Ishikawa (cell line): ENCODE data around the gene PITPNB.

Source experiments
- CEBPB ChIP-seq: IDR thresholded peaks from 2 replicates; pipeline ENCODE4 v1.6.1; 2012
- CREB1 ChIP-seq: IDR thresholded peaks from 2 replicates; pipeline ENCODE4 v1.6.1; 2012; ENCODE audit warnings: low read depth
- EGR1 ChIP-seq: IDR thresholded peaks from 2 replicates; pipeline ENCODE4 v1.6.1; 2012
- EP300 ChIP-seq: IDR thresholded peaks from 2 replicates; pipeline ENCODE4 v1.6.1; 2012; ENCODE audit warnings: borderline replicate concordance
- FOXM1 ChIP-seq: IDR thresholded peaks from 2 replicates; pipeline ENCODE4 v1.6.1; 2012; ENCODE audit warnings: low read depth, borderline replicate concordance
- MAX ChIP-seq: IDR thresholded peaks from 2 replicates; pipeline ENCODE4 v1.6.1; 2012
- NFIC ChIP-seq: IDR thresholded peaks from 2 replicates; pipeline ENCODE4 v1.6.1; 2012
- RAD21 ChIP-seq: IDR thresholded peaks from 2 replicates; pipeline ENCODE4 v1.6.1; 2012; ENCODE audit warnings: low read depth
- REST ChIP-seq: IDR thresholded peaks from 2 replicates; pipeline ENCODE4 v1.6.1; 2012; ENCODE audit warnings: low read depth, mild to moderate bottlenecking
- TAF1 ChIP-seq: IDR thresholded peaks from 2 replicates; pipeline ENCODE4 v1.6.1; 2012; ENCODE audit warnings: low read depth, mild to moderate bottlenecking
- TCF12 ChIP-seq: IDR thresholded peaks from 2 replicates; pipeline ENCODE4 v1.6.1; 2012; ENCODE audit warnings: low read depth
- TEAD4 ChIP-seq: IDR thresholded peaks from 2 replicates; pipeline ENCODE4 v1.6.1; 2012
- USF1 ChIP-seq: IDR thresholded peaks from 2 replicates; pipeline ENCODE4 v1.6.1; 2012
- YY1 ChIP-seq: IDR thresholded peaks from 2 replicates; pipeline ENCODE4 v1.6.1; 2012; ENCODE audit warnings: low read depth
- ZBTB7A ChIP-seq: IDR thresholded peaks from 2 replicates; pipeline ENCODE4 v1.6.1; 2012; ENCODE audit warnings: low read depth

The PITPNB gene

GRCh38 chr22:27844656-27845591, 74.1 kb downstream of the PITPNB start:
- TF ChIP-seq NFIC (no peak), TEAD4 (no peak), YY1 (no peak)

- no peak for TF ChIP-seq CEBPB
- no peak for TF ChIP-seq REST
- no peak for TF ChIP-seq TAF1
- TF ChIP-seq TCF12, result no peak
- TF ChIP-seq NFIC, result no peak
- TF ChIP-seq EGR1, result no peak
- no peak for TF ChIP-seq MAX
- TF ChIP-seq TEAD4, result no peak
- no peak for TF ChIP-seq CREB1
- no peak for TF ChIP-seq EP300
- TF ChIP-seq YY1, result no peak
- TF ChIP-seq ZBTB7A, result no peak
- TF ChIP-seq FOXM1, result no peak
- TF ChIP-seq RAD21, result no peak
- no peak for TF ChIP-seq USF1
Measured at GRCh38 chr22:27844256-27844655, 74.8 kb downstream of the PITPNB start.

- TF ChIP-seq RAD21 (no peak), EP300 (no peak), TCF12 (no peak), REST (no peak), FOXM1 (no peak), EGR1 (no peak), NFIC (no peak), USF1 (no peak), CREB1 (no peak), TEAD4 (no peak), MAX (no peak), YY1 (no peak), ZBTB7A (no peak)
Measured at GRCh38 chr22:27843441-27843840, 75.6 kb downstream of the PITPNB start.

GRCh38 chr22:27842669-27843431, 76.2 kb downstream of the PITPNB start:
- TF ChIP-seq TAF1, result no peak
- no peak for TF ChIP-seq REST
- TF ChIP-seq EGR1, result no peak
- no peak for TF ChIP-seq CEBPB
- no peak for TF ChIP-seq YY1
